ENCODE data around the gene CTBP2.
A peak's percentile ranks its signal among the peaks of the same experiment; 100 is the strongest.
"Not testable (repeated sequence)": the region's sequence is repeated elsewhere in the genome, so short reads cannot be mapped to it uniquely, and the experiment has no call there.

Gene CTBP2

DNA sequence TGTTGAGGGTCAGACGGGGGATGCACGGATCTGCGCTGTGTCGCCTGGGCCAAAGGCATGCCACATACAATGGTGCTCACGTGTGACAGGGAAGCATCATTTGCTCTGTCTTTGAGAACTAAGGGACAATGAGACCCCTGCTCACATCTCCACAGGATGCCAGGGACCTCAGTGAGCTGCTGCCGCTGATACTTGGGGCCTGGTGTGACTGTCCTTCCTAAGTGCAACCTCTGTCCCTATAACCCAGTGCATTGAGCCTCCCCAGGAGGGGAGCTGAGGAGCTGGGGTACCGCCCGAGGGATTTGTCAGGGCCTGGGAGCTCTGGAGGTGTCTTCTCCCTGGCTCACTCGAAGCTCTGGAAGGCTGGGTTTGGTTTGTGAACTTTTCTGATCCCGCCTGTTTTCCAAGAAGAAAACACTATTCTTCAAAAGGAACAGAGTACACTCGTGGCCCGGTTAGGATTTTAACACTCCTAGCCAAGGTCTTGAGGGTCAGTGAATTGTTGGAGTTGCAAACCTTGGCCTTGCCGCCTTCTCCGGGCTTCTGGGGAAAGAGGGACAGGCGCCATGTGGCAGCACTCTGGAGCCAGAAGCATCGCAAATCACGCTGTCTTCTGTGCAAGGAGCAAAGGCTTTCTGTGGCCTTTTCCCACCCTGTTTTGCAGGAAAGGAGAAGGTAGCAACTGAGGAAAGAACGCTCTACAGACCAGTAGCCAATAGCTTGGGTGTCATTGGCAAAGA, 26.2 kb upstream of the CTBP2 start:
- no peak for DNase-seq

DNA sequence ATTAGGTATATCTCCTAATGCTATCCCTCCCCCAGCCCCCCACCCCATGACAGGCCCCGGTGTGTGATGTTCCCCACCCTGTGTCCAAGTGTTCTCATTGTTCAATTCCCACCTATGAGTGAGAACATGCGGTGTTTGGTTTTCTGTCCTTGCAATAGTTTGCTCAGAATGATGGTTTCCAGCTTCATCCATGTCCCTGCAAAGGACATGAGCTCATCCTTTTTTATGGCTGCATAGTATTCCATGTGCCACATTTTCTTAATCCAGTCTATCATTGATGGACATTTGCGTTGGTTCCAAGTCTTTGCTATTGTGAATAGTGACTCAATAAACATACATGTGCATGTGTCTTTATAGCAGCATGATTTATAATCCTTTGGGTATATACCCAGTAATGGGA, 18.7 kb upstream of the CTBP2 start:
- DNase-seq, result not testable (repeated sequence)

DNA sequence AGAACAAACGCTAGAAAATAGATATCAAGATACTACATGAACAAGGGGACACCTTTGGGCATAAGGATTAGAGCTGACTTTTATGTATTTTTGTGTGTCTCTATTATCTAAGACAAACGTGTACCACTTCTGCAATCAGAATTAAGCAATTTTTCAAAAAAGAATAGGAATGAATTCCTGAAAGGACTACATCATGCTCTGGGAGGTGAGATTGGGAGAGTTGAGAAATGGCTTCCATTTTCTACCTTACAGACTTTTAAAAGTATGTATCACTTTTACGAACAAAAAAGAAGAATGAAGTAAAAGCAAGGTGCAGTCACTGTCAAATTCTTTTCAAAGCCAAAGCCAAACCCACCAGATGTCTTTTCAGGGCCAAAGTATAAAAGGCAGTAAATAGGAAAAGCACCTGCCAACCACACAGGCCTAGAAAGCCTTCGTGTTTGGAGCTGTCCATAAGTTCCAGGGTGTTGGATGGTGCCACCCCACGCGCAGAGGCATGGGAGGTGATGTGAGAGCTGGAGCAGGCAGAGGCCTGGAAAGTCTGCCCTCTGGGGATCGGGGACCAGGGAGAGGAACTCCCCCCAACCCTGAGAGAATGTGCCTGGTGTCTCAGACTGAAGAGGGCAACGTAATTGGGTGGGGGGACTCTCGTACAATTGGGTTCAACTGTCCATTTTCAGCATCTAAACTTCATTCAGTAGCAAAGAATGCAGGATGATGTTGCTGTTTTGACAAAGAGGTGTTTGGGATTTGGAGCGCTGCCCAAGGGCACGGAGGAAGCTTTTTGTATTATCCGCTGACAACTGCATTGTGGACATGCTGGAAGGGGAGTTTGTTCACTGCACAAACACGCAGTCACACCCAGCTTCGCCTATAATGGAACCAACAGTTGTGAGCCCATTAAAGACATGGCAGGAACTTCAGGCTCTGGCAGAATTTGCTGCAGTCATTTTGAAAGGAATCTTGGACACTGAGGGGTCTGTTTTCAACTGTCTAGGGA, 17.6 kb upstream of the CTBP2 start:
- DNase-seq, result no peak

DNA sequence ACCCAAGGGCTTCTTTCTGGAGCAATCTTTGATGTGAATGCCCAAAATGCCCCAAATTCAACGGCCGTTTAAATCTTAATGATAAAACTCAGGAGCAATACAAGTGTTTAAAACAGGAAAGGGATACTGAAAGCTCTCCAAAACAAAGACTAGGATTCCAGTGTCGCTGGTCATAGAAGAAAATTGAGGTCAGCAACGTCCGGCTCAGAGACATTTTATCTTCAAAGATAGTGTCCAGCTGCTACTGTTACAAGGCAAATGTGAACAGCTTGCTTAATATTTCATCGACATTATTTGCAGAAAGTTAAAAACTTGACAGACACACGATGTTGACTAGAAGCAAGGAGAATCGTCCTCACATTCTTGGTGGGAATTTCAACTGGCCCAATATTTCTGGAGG, 15.4 kb upstream of the CTBP2 start:
- DNase-seq, result no peak

DNA sequence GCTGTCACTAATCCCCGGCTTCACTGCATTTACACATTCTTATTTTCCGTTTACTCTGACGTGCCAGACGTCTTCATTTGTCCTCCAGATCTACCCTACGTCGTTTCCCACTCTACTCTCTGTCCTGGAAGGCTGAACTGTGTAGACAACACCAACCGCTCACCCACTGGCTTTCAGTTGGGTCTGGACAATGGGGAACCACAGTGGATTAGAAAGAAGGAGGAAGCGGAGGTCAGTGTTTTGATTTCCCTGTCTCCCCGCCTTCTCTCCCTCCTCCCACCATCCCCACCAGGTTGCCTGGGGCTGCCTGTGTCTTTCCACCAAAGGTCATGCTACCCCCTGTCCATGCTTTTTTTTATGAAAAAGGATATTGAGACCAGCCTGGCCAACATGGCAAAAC, 14.0 kb upstream of the CTBP2 start:
- DNase-seq, result no peak

DNA sequence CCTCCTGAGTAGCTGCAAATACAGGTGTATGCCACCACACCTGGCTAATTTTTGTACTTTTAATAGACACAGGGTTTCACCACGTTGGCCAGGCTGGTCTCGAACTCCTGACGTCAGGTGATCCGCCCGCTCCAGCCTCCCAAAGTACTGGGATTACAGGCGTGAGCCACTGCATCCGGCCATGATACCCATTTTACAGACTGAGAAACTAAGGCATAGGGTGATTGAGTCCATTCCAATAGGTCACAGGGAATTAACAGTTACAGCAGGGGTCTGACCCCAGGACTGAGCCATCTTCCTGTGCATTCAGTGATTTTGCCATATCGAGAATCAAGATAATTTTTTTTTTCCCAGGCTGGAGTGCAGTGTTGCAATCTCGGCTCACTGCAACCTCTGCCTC, 12.3 kb upstream of the CTBP2 start:
- DNase-seq, result no peak

DNA sequence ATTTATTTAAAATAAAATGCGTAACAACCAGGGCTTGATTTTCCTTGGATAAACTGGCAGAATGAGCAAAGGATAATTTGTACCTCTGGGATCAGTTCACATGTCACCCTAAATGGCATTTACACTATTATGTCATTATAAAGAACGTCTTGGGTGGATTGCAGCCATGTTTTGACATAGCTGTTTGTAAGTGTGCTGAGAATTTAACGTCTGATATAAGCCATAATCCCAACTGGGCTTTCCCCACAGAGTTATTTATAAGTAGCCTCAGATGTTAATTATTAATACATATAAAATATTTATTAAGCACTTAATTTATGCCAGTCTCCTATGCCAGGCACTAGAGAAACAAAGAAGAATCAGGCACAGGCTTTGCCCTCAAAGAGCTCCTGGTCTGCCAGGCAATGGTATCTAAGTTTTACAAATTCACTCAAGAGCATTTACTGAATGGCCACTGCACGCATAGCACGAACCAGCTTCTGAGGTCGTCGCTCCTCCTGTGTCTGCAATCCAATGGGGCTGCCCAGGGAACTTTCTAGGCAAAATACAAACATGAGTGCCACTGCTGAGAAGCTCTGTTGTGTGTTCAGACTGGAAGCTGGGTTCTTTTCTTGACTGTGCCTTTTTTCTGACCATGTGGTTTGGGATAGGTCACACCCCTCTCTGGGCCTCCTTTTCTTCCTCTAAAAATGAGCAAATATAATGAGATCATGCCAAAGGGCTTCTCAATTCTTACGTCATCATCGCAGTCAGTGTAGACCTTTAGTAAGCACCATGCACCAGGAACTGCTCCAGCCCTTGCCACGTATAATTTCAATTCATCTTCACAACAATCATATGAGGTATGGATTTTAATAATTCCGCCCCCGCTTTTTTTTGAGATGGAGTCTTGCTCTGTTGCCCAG, 11.3 kb upstream of the CTBP2 start:
- DNase-seq, result no peak

DNA sequence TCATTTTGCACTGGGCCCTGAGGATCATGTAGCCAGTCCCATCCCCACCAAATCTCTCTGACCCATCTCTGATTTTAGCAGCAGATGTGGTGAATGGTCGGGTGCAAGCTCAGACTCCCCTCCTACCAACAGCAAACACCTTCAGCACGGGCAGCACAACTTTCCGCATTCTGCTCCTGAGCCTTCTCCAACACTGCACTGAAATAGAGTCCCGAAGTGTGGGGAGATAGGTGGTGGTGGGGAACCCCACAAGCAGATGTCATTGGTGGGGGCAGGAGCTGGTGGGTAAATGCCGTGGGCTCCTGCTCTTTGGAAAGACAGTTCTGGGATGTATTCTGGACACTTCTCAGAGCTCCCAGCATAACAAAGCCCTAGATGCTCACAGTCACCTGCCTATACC, 9.6 kb upstream of the CTBP2 start:
- DNase-seq, result no peak

DNA sequence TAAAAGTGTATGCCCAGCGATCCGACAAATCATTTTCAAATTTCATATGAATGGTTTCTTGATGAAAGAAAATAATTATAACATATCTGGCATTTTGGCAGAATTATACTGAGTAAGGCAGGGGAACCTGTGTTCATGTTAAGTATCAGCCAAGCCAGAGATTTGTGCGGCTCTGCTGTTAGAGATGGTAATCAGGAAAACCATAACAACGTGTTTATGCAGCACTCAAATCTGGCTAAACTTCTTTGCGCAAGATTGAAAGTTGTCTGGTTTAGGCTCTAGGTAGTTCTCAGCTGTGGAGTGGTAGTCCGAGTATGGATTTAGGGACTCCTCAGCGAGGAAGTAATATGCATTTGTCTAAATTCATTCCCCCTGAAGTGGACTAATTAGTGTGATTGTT, 8.9 kb upstream of the CTBP2 start:
- DNase-seq, result no peak

DNA sequence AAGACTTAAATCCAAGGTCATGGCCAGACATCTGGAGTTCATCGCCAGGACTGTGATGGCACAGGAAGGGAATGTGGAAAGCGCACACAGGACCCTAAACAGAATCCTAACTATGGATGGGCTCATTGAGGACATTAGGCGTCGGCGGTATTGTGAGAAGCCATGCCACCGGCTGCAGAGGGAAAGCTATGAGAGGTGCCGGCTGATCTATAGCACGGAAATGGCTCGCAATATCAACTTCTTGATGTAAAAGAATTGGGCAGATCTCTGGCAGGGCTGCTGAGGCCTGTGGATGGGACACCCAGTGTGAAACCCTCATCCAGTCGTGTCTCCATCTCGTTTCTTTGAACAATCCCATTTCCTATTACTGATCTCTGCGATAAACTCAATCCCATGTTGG, 6.3 kb upstream of the CTBP2 start:
- no peak for DNase-seq

DNA sequence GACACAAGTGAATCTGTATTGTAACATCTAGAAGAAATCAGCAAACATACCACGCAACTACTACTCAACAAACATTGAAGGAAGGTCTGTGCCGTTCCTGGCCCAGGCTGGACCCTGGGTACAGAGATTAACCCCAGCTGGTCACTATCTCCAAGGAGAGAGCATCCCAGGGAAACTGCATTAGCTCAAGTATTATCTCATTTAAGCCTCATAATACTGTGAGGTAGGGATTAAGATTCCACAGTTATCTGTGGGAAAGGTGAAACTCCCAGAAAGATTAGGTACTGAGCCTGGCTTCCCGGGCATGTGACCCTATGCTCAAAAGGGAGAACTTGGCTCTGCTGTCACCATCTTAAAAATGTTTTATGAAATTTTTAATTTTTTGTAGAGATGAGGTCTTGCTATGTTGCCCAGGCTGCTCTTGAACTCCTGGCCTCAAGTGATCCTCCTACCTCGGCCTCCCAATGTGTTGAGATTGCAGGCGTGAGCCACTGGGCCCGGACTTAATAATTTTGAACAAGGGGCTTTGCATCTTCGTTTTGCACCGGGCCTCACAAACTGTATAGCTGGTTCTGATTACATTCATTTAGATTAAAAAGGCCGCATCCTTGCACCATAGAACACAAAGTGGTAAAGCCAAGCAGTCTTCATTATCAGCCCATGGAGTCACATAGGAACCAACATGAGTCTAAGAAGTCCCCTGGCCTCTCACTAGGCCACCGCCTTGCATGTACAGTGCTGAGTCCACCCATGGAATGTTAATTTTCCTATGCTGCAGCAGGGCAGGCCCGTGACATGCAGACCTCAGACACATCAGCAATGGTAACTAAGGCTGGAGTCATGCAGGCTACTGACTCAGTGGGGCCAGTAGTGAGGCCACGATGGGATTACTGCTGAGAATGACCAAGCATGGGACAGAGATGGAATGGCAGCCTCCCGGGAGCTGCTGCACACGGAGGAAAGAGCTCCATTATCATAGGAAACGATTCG, 5.5 kb upstream of the CTBP2 start:
- no peak for DNase-seq

DNA sequence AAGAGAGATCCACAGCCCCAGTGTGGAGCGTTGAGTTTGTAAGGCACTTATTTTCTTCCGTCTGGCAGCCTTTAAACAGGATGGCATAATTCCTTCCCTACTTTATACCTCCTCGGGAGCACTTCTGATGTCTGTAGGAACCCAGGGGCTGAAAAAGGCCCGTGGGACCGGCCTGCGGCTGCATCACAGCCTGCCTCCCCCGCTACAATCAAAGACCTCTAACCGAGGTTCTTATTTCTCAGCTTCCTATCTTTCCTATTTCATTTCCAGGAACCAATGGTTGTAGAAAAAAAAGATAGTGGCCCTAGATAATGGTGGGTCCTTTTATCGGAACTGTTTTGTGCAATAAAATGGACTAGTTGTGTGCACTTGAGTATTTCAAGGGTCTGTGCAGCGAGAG, 4.1 kb upstream of the CTBP2 start:
- no peak for DNase-seq

DNA sequence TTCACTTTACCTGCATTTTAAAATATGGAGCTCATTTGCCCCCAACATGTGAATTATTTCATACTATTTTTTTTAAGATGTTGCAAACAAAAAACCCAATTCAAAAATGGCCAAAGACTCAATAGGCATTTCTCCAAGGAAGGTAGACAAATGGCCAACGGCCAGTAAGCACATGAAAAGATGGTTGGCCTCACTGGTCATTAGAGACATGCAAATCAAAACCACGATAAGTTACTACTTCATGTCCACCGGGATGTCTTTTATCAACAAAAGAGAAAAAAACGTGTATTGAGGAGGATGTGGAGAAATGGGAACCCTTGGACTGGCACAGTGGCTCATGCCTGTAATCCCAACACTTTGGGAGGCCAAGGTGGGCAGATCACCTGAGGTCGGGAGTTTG, 3.4 kb upstream of the CTBP2 start:
- no peak for DNase-seq

DNA sequence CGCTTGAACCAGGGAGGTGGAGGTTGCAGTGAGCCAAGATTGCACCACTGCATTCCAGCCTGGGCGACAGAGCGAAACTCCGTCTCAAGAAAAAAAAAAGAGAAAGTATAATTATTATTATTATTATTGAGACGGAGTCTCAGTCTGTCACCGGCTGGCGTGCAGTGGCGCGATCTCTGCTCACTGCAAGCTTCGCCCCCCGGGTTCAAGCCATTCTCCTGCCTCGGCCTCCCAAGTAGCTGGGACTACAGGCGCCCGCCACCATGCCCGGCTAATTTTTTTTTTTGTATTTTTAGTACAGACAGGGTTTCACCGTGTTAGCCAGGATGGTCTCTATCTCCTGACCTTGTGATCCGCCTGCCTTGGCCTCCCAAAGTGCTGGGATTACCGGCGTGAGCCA, 2.9 kb upstream of the CTBP2 start:
- not testable (repeated sequence) for DNase-seq

DNA sequence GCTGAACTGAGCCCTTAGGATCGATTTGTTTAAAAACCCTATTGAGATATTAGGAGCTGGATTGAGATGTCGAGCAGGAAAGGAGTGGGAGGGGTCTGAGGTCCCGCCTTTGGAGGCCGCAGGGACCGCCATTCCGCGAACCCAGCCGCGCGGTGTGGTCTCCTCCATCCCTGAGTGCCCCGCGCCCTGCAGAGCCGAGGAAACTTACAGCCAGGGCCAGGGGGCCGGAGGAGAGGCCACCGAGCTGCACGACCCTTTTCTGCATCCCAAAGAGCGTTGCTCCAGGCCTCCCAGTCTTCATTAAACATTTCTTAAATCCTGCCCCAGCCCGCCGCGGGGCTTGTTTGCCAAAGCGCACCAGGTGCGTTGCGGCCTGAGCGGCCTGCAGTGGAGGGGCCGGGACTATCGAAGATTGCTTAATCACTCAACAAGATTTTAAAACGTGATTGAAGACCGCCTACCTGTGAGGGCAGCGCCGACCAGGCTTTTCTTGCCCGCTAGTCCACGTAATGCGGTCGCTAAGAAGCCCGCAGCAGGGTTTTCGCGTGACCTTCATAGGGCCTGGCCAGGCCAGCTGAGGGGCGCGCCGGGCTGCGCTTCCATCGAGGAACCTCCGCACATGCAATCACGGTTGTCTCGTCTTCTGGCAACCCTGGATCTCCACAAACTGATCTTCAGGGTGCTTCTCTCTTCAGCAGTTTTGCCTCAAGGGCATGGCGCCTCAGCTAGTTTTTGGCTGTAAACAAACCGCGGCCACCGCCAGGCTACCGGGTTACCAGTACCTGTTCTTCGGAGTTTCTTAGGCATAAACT, 2.0 kb upstream of the CTBP2 start:
- DNase-seq, result no peak

DNA sequence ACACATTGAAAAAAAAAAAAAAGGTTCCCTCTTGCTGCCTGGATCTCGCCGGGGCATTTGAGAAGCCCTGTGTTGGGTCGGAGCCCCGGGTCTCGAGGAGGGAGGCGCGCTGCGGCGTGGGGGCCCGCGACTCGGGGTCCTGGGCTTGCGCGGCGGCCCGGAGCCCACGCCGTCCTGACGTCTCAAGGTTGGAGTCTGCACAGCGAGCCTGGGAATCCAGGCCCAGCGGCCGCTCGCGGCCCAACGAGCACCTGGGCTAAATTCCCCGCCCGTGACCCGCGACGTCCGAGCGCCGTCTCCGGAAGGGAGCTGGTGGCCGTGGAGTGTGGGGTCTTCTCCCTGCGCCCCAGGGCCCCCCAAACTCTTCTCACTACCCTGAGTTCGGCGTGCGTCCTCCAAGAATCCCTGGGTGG, 1.4 kb upstream of the CTBP2 start:
- no peak for DNase-seq

DNA sequence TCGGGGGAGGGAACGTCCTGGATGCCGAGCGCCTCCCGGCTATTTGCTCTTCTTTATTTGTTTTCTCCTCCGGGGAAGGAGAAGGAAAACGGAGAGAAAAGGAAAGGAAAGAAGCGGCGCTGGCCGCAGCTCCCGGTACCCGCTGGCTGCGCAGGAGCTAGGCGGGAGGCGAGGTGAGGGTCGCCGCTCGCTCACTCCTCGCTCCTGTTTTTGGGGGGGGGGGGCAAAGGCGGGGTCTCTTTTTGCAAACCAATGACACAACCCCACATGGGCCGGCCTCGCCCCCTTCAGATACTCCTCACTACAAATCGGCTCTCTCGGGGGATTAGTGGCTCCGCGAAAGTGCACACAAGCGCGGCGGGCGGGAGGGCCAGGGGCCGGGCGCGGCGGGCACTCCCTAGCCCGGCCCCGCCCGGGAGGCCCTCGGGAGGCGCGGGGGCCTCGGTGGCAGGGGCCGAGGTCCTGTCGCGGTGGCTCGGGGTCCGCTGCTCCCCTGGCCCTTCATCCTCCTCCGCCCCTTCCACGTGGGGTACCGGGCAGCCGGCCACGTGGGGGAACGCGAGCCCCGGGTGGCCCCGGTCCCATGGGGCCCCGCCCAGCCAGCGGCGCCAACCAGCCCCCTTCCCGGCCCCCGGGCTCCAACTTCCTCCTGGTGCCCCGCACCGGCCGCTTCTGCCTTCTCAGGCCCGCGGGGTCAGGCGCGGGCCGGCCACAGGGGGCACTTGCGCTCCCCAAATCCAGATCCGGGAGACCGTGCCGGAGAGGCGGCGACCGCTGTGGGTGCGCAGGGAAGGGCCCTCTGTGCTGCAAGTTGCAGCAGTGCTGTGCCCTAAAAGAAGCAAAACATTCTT, 718 bp upstream of the CTBP2 start:
- peak; percentile 39 for DNase-seq

DNA sequence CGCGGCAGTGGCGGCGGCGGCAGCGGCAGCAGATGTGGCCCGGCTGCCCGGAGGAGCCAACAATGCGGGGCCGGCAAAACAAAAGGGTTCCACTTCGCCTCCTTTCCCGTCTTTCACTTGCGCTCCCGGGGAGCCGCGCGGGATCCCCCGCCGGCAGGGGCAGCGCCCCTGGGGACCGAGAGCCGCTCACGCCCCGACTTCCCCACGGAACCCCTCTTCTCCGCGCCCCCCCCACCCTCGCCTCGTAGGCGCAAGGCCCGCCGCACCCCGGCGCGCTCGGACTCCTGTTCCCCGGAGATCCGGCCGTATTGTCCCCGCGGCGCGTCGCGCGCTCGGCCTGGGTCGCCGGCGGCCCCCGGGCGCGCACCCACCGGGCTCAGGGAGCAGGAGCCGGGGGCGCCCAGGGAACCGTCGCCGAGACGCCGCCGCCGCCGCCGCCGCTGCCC, 854 bp downstream of the CTBP2 start:
- no peak for DNase-seq

DNA sequence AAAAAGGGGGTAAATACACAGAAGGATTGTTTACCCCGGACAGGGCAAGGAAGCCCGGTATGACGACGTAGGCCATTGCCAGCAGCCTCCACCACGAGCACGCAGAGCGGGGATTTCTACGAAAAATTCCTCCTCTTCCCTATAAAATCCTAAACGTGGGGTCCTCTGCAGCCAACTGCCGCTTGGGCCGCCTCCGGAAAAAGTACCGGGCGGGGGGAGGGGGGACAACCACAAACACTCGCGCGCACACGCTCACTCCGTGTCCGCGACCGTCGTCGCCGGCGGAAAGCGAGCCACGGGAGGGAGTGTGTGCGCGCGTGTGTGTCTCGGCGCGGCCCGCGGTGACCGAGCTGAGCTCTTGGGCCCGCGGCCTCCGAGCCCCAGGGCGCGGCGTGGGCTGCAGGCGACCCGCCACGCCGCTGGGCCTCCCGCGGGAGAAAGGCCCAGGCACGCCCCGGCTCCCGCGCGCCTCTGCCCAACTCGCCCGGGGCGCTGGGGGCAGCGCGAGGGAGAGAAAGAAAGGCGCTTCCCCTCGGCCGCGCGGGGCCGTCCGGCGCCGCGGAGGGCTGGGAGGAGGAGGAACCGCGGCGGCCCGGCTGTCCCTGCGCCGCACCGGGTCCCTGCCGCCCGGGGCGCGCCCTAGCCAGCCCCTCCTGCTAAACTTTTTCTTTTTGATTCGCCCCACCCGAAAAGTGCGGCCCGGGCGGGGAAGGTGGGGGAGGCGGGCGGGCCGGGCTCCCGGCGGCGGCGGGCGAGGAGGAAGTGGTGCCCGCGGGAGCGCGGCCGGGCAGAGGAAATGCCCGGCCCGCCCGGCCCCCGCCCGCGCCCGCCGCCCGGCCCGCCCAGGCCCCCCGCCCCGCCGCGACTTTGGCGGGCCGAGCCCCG, 1.5 kb downstream of the CTBP2 start:
- no peak for DNase-seq
